Lower lobe of right lung (tissue), 2 donors: Measurements from ENCODE around the gene GOSR1. TPM values are rescaled to one million over a fixed set of nuclear protein-coding genes. Genes with fewer than 3 reads are reported as not detected.
"Not testable (repeated sequence)": the region's sequence is repeated elsewhere in the genome, so short reads cannot be mapped to it uniquely, and the experiment has no call there.

Experiments
- ATAC-seq, 2 donors: fragments of 200-7000 bp; cut with Tn5 transposase; one replicate each; pipeline ENCODE4 v1.9.1; 2020 to 2022; ENCODE audit warnings: mild to moderate bottlenecking in 2 of 2, moderate library complexity in 2 of 2
- DNase-seq: peaks from one replicate; pipeline ENCODE4 v3.0.0-alpha.2; 2020
- H3K27ac ChIP-seq: fragments of 200-600 bp; one replicate; pipeline ENCODE4 v1.8.0; 2022
- H3K27me3 ChIP-seq: fragments of 200-600 bp; one replicate; pipeline ENCODE4 v1.8.0; 2022; ENCODE audit warnings: low read depth
- H3K36me3 ChIP-seq: fragments of 200-600 bp; one replicate; pipeline ENCODE4 v1.8.0; 2022; ENCODE audit warnings: mild to moderate bottlenecking
- H3K4me1 ChIP-seq: fragments of 200-600 bp; one replicate; pipeline ENCODE4 v1.8.0; 2022
- H3K4me3 ChIP-seq: fragments of 200-600 bp; one replicate; pipeline ENCODE4 v1.8.0; 2022; ENCODE audit warnings: mild to moderate bottlenecking
- H3K9me3 ChIP-seq: fragments of 200-600 bp; one replicate; pipeline ENCODE4 v1.8.0; 2022
- intact Hi-C: fragments of 100-400 bp; cut with DNase I; formaldehyde crosslinking; loops from one replicate; pipeline ENCODE4 v1.11.0; 2022
- total RNA-seq: library from RNA; stranded (reverse); fragmentation: NEBNext Ultra II Directional; extraction: Animal tissue kit (Norgen Biotek cat#: 25700); gene quantifications from one replicate; pipeline ENCODE4 v1.2.1, GENCODE V29; 2021
- TF ChIP-seq, protein P1 (sequence below): fragments of 200-600 bp; IDR thresholded peaks from one replicate; pipeline ENCODE4 v1.8.0; 2022; ENCODE audit warnings: antibody characterized with exemption, mild to moderate bottlenecking
- donor health status: DM: no; HTN: yes; CAD: no; lungs with severe emphysema.

The GOSR1 gene
- total RNA-seq, 1 donor from 2014 or later: 50.9 TPM

DNA sequence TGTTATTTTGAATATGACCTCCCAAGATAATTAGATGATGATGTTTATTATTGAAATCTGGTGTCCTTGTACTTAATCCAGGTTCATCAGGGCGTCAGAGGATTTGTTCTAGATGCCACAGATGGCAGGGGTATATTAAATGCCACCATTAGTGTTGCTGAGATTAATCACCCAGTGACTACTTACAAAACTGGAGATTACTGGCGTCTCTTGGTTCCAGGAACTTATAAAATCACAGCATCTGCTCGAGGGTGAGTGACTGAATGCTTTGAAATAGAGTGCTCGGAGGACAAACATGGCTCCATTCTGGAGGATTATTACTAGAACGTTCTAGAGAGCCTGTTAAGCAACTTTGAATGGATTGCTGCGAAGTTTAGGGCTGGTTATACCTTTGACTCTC, 33.5 kb upstream of the GOSR1 start:
- intact Hi-C loops: no loop called here
- Histone ChIP-seq H3K27ac (no peak overlapping the region), H3K9me3 (no peaks in the 10 kb centered on the region), H3K27me3 (no peaks in the 10 kb centered on the region), H3K4me1 (no peaks in the 10 kb centered on the region), H3K36me3 (peaks cover 40% of the 10 kb centered on the region), H3K4me3 (no peak overlapping the region)
- DNase-seq (no peak), ATAC-seq (no peak)
- TF ChIP-seq, protein P1, sequence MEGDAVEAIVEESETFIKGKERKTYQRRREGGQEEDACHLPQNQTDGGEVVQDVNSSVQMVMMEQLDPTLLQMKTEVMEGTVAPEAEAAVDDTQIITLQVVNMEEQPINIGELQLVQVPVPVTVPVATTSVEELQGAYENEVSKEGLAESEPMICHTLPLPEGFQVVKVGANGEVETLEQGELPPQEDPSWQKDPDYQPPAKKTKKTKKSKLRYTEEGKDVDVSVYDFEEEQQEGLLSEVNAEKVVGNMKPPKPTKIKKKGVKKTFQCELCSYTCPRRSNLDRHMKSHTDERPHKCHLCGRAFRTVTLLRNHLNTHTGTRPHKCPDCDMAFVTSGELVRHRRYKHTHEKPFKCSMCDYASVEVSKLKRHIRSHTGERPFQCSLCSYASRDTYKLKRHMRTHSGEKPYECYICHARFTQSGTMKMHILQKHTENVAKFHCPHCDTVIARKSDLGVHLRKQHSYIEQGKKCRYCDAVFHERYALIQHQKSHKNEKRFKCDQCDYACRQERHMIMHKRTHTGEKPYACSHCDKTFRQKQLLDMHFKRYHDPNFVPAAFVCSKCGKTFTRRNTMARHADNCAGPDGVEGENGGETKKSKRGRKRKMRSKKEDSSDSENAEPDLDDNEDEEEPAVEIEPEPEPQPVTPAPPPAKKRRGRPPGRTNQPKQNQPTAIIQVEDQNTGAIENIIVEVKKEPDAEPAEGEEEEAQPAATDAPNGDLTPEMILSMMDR: no peak

- peaks cover 62% of the 10 kb centered on the region for H3K36me3 ChIP-seq
- H3K4me3 ChIP-seq, ATAC-seq, H3K4me1 ChIP-seq, H3K27me3 ChIP-seq, intact Hi-C loops, DNase-seq, H3K27ac ChIP-seq, H3K9me3 ChIP-seq: not testable (repeated sequence)
Measured at GRCh38 chr17:30446640-30447039, 30.6 kb upstream of the GOSR1 start.

GRCh38 chr17:30449480-30449879, 27.7 kb upstream of the GOSR1 start:
- Histone ChIP-seq H3K27me3 (no peaks in the 10 kb centered on the region), H3K4me3 (no peak overlapping the region), H3K36me3 (peaks cover 65% of the 10 kb centered on the region), H3K27ac (no peak overlapping the region), H3K9me3 (no peaks in the 10 kb centered on the region), H3K4me1 (no peaks in the 10 kb centered on the region)
- ATAC-seq (no peak), DNase-seq (no peak)
- intact Hi-C loops: no loop called here
- TF ChIP-seq, protein P1: no peak

DNA sequence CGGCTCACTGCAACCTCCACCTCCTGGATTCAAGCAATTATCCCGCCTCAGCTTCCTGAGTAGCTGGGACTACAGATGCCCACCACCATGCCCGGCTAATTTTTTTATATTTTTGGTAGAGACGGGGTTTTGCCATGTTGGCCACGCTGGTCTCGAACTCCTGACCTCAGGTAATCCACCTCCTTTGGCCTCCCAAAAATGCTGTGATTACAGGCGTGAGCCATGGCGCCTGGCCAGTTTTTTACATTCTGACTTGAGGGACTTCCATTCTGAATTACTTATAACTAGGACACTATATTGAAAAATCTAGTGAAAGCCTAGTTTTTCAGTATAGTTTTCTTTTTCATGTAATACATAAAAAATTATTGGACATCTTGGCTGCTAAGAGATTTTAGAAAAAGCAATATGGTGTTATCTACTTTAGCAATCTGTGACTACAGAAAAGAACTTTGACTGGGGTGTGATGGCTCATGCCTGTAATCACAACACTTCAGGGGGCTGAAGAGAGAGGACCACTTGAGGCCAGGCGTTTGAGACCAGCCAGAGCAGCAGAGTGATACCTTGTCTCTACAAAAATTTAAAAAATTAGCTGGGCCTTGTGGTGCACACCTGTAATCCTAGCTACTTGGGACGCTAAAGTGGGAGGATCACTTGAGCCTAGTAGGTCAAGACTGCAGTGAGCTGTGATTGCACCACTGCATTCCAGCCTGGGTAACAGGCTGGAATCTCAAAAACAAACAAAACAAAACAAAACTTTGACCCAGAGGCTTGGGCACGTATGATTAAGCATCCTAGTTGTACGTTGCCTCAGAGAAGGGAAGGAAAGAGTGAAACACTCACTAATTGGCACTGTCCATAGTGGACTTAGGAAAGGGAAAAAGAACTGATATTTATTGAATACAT, 26.8 kb upstream of the GOSR1 start:
- H3K4me3 ChIP-seq: no peak overlapping the region
- peak; percentile 12 to 42 for ATAC-seq
- H3K27me3 ChIP-seq: no peaks in the 10 kb centered on the region
- H3K27ac ChIP-seq: no peak overlapping the region
- TF ChIP-seq, protein P1: no peak
- H3K36me3 ChIP-seq: peaks cover 66% of the 10 kb centered on the region
- no peaks in the 10 kb centered on the region for H3K4me1 ChIP-seq
- intact Hi-C loops: no loop called here
- no peak for DNase-seq
- H3K9me3 ChIP-seq: no peaks in the 10 kb centered on the region

DNA sequence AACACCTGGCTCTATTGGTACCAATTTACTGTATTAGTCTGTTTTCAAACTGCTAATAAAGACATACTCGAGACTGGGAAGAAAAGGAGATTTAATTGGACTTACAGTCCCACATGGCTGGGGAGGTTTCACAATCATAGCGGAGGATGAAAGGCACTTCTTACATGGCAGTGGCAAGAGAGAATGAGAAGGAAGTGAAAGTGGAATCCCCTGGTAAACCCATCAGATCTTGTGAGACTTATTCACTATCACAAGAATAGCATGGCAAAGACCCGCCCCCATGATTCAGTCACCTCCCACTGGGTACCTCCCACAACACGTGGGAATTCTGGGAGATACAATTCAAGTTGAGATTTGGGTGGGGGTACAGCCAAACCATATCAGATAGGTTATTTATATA, 22.6 kb upstream of the GOSR1 start:
- TF ChIP-seq, protein P1: no peak
- Histone ChIP-seq H3K36me3 (peaks cover 81% of the 10 kb centered on the region), H3K4me1 (no peaks in the 10 kb centered on the region), H3K27me3 (no peaks in the 10 kb centered on the region), H3K9me3 (no peaks in the 10 kb centered on the region), H3K27ac (no peak overlapping the region), H3K4me3 (no peak overlapping the region)
- ATAC-seq (no peak), DNase-seq (no peak)
- intact Hi-C loops: no loop called here

GRCh38 chr17:30458371-30458770, 18.8 kb upstream of the GOSR1 start:
- Histone ChIP-seq H3K27me3 (no peaks in the 10 kb centered on the region), H3K9me3 (no peaks in the 10 kb centered on the region), H3K4me1 (no peaks in the 10 kb centered on the region), H3K36me3 (peaks cover 73% of the 10 kb centered on the region), H3K4me3 (no peak overlapping the region), H3K27ac (no peak overlapping the region)
- ATAC-seq: no peak
- intact Hi-C loops: no loop called here
- DNase-seq: no peak
- TF ChIP-seq, protein P1: no peak

- DNase-seq, intact Hi-C loops, H3K9me3 ChIP-seq, H3K27ac ChIP-seq, H3K27me3 ChIP-seq, H3K4me3 ChIP-seq, H3K4me1 ChIP-seq, ATAC-seq: not testable (repeated sequence)
- peaks cover 73% of the 10 kb centered on the region for H3K36me3 ChIP-seq
Measured at GRCh38 chr17:30458797-30459413, 18.3 kb upstream of the GOSR1 start.
